GM21825 (cell line): ENCODE measurements around the gene AGXT2.
A peak's percentile ranks its signal among the peaks of the same experiment; 100 is the strongest.

Experiments used
- ATAC-seq: cut with Tn5 transposase; IDR thresholded peaks from one replicate; pipeline ENCODE4 v1.9.1; 2021; ENCODE audit warnings: mild to moderate bottlenecking, moderate library complexity; ENCODE audit not compliant: unreplicated experiment

Gene AGXT2, protein sequence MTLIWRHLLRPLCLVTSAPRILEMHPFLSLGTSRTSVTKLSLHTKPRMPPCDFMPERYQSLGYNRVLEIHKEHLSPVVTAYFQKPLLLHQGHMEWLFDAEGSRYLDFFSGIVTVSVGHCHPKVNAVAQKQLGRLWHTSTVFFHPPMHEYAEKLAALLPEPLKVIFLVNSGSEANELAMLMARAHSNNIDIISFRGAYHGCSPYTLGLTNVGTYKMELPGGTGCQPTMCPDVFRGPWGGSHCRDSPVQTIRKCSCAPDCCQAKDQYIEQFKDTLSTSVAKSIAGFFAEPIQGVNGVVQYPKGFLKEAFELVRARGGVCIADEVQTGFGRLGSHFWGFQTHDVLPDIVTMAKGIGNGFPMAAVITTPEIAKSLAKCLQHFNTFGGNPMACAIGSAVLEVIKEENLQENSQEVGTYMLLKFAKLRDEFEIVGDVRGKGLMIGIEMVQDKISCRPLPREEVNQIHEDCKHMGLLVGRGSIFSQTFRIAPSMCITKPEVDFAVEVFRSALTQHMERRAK

DNA sequence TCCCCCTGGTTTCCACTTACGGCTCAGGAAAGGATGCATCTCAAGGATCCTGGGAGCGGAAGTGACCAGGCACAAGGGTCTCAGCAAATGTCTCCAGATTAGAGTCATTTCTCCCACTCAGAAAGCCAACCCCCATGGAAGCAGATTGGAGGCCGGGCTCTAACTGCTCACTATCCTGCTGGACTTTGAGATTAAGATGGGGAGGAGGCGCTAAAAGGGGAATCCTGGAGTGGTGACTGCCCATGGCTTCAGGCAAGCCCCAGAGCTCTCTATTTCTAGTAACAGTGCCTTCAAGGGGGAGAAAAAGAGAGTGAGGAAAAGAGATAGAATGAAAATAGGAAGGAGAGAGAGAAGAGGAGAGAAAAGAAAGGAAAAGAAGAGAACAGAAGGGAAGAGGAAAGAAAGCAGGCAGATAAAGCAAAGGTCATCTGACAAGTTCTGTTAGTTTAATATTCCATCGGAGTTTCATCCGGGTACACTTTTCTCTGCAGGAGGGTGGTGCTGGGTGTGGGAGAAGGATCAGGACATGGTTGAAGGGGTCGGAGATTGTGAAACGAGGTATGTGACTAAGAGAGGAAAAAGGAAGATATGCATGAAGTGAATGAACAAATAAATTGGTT, at the start of gene AGXT2:
Gene AGXT2, minus strand, starts transcription at position 165 of the 620 bp plus-strand sequence. Its CDS starts 57 bp downstream, at position 108.
- ATAC-seq = no peak

DNA sequence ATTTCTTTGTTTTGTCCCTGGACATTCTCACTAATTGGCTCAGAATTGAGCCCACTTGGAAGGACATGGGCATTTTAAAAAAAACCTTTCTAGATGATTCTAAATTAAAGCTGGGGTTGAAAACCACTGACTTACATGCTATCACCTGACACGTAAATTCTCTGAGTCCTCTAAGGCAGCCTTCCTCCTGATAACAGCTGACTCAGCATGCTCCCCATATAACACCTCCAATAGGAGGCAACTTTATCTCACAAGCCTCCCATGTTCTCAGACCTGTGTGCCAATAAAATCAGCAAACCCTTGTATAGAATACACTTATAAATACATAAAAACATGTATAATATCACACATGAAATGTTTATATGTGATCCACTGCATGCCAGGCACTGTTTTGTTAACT, 49.2 kb upstream of the AGXT2 start:
- no peak for ATAC-seq

DNA sequence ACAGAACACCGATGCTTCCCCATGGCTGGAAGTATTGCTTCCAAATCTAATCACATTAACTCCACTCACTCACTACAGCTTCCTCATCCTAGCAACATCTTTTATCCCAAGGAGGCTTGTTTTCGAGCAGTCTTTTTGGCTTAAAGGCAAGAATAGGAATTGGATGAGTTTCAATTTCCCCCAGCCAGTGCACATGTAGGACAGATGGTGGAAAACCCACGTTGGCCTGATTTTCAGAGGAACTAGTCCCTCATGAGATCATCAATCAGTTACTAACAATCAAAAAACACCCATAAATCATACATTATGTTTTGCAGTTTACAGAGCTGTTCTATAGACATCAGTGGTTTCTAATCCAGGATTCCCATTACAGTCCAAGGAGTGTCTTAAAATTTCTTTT, 48.5 kb upstream of the AGXT2 start:
- no peak for ATAC-seq

DNA sequence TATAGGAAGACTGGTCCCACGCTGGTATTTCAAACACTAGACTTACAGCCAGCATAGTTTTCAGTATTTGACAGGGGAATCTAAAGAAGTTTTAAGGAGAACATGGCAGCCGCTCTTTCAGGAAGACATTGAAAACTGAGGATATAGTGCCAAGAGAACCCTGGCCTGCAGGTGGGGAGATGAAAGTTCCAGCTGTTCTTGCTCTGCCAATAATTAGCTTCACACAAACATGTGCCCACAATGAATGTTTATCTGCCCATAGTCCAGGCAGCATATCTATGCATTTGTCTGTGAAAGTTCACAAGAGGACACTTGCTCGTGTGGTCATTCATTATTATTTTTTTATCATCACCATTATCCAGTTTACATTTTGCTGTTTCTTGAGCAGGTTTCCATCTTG, 47.6 kb upstream of the AGXT2 start:
- ATAC-seq = no peak

DNA sequence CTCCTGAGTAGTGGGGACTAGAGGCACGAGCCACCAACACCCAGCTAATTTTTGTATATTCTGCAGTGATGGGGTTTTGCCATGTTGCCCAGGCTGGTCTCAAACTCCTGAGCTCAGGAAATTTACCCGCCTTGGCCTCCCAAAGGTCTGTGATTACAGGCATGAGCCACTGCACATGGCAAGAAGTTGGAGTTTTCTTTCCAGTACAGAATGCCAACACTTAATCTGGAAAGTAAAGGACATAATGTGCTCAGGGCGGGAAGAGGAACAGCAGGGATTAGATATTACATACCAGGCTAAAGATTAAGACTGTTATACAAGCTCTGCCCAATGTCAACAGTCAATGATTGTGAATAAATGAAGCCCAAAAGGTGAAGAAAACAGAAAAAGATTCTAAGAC, 47.2 kb upstream of the AGXT2 start:
- no peak for ATAC-seq

DNA sequence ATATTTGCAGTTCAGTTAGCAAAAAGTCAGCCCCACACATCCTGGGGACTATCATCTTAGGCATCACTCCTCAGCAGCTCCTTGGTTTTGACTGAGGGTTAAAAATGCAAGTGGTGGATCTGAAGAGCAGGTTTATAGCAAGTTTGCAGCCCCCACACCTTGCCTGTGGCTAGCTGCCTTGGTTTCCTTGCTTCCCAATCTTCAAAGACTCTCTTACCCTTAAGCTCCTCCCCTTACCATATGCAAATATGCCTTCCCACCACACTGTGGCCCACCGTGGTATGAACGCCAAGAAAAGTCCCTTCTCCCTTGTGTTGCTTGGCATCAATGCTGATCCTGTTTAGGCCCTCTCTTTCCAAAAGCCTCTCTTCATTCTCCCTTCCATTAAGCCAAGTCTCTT, 45.0 kb upstream of the AGXT2 start:
- ATAC-seq = no peak

DNA sequence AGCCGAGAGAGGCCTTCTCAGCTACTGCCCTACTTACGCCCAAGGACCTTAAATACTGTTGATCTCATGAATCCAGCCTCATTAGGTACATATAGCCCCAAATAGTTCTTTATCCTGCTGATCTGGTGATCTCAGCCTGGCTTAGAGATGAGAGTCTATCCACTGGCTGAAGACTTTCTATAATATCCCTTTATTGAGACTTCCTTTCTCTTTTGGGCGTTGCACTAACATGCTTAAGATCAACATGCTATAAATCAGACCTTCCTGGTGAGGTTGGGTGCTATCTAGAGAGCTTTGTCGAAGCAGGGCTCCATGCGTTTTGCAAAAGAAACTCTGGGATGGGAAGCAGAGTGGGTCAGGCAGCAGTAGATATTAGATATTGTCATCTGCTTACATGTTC, 44.0 kb upstream of the AGXT2 start:
- ATAC-seq = no peak

DNA sequence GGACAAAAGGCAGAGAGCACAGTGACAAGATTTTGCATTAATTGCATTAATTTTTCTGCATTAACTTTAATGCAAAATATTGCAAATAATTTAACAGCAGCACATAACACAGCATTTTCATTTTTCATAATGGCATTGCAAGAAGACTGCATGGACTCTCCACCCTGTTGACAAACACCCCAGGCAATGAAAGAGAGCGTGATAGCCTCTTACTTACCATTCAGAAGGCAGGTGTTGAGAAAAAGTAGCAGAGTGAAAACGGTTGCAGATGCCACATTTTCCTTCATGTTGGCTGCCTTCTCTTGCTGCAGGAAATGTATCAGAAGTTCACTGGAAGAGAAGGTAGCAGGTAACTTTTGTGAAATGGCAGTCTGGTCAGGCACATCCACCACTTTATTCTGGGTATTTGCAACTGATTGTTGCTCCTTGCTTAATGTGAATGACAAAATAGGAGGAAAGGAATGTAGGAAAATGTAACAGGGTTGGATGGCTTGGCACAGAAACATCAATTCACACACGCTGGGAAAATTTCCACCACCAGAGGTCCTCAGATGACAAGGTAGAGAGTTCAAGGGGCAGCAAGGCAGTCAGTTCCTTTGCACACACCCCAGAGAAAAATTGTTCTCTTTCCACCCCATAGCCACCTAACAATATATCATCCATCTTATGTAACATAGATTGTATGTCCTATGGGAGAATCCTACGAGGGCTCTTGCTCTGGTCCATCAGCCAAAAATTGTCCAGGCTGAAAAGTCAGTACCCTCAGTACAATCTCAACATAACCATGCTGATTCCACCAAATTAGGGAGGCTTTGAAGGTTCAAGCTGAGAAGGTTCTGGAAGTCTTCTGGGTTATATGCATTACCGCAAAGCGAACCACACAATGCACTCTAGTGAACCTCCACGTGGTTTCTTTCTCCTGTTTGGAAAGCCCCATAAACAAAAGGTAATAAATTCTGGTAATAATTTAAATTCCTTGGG, 41.9 kb upstream of the AGXT2 start:
- ATAC-seq = peak; percentile 72

DNA sequence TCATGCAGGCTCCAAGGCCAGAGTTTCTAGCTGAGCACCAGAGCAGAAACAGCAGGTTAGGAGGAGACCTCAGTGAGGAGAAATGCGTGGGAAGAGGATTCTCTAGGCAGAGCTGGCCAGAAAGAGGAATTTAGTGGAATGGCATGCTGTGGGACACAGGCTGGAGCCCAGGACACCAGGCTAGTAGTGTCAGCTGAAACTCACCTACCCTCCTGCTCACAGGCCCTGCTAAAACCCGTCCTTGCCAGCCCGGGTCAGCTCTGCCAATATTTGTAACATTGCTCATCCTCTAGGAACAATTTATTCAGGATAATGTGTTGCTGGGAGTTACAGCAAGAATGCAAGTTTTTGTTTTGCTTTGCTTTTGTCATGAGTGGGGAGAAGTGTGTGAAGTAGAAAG, 40.2 kb upstream of the AGXT2 start:
- no peak for ATAC-seq

DNA sequence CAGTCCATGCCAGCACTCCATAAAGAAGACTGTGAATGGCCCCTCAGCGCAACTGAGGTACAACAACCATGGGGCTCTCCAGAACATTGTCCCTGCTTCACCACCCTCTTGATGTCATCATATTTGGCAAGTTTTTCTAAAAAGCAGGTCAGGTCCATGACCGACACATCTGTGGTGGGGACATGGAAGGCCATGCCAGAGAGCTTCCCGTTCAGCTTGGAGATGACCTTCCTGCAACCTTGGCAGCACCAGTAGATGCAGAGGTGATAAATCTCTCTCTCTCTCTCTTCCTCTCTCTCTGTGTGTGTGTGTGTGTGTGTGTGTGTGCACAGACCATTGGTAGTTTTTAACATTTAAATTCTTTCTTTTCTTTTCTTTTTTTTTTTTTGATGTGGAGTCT, 35.4 kb upstream of the AGXT2 start:
- no peak for ATAC-seq

DNA sequence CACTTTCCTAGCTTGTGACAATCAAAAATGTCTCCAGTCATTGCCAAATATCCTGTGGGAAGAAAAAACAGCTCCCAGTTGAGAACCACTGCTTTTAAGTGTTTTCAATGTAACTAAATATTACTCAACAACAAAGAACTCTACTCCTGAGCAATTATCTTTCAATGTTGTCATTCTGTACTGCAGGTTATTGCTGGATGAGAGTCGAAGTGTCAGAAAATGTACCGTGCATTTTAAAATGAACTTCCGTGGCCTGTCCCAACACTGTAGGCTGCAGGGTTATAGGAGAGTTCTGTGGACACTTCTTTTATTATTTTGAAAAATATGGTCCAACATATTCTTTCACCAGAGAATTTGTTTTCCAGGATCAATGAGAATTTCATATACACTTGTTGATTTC, 34.8 kb upstream of the AGXT2 start:
- ATAC-seq = no peak

DNA sequence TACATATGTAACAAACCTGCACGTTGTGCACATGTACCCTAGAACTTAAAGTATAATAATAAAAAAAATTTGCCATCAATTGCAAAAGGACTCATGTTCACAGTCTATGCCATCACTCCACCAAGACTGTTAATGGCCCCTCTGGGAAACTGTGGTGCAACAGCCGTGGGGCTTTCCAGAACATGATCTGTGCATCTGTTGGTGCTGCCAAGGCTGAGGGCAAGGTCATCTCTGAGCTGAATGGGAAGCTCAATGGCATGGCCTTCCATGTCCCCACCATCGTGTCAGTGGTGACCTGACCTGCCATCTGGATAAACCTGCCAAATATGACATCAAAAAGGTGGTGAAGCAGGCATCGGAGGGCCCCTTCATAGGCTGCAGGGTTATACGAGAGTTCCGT, 33.4 kb upstream of the AGXT2 start:
- no peak for ATAC-seq

DNA sequence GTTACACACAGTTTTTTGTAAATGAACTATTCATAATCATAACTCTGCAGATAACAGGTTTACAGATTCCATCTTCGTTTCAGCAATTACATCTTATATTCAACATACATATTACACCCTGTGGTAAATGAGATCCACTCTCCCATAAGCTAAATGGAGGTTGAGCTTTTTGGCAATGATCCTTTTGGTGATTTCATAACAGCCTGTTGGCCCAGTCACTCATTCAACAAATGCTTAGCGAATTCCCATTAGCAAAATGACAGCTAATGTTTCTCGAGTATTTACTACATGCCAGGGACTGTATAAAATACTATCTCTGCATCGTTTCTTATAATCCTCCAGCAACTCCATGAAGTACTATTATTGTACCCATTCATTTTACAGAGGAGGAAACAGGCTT, 25.4 kb upstream of the AGXT2 start:
- no peak for ATAC-seq

DNA sequence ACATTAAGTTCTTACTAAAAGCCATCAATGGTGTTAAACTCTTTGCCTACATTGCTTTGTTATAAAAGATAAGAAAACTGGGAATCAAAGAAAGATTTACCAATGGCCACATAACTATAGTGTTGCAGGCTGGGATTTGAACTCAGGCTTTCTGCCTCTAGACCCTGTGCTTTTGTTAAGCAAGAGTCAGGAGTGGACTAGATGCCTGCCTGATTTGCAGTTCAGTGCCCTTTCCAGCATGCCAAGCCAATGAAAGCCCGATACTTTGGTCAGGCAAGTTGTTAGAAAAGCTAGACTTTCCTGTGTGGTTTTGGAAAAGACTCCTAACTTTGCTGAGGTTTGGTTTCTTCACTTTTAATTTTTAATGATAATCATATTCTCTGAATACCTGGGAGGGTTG, 21.4 kb upstream of the AGXT2 start:
- ATAC-seq = no peak

DNA sequence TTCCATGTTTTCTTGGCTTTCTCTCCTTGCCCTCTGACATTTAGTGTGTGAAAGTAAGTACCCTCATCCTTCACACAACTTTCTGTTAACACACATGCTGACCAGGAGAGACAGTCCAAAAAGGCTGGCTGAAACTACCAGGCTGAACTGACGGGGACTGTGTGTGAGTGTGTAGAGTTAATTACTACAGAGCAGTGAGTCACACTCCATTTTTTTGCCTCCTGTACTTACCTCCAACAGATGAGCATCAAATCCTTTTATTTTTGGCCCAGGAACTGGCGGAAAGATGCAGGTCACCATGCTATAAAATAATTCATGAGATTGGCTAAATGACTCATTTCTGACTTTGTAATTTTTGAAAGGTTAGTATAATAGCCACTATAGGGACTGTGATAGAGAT, 20.2 kb upstream of the AGXT2 start:
- no peak for ATAC-seq

DNA sequence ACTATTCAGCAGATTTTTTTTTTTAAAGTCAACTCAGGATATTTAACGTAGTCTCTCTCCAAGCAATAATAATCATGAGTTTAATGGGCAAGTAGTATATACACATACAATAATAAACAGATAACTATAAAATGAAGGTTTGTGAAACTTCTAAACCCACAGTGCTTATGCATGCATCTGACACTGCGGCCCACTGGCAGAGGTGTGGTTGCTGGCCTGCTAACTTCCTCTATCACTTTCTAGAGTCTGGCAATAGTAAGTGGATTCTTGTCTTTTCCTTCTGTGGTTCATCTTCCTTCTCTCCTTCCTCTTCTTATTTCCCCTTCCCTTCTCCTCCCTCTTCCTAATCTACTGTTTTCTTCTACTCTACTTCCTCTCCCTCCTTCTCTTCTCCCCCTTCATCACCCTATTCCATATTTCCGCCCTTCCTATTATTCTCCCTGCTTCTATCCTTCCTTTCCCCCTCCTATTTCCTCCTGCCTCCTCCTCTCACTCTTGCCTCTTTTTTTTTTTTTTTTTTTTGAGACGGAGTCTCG, 18.6 kb upstream of the AGXT2 start:
- peak; percentile 88 for ATAC-seq

DNA sequence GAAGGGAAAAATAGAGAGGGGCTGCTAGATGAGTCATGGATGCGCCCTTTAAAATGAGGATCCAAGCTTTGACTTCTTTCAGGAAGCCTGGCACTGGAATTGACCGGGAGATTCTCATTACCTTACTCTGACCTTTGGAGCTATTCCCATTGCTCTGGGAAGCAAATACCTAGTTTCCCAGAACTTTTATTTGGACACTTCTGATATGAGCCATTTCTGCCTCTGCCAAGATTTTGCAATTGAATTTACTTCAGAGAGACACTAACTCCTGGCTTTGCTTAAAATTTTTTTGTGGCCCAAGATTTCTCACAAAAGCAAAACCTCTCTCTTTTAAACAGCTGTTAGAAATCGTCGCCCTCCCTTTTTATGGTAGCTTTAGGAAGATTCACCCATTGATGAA, 15.7 kb upstream of the AGXT2 start:
- ATAC-seq = no peak

DNA sequence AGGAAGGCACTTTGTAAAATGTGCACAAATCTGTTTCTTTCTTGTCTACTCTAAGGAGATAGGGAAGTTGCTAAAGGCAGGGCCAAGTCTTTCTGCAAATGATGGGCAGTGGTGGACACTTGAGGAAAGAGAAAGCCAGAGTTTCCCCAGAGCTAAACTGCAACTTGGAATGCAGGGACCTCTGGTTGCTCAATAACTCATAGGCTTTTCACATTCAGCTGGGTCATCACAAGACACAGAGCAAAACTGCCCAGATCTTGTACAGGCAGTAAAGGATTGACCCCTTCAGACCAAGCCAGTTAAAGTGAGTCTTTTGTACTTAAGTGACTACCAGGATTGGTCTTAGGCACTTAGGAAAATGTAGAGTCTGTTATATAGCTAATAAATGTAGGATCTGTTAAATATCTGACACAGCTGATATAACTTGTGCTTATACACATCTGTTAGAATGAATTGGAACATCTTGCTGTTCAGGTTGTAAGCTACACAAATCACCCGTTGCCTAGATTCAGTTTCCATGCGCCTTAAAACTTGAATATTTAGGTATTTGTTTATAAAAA, 13.5 kb upstream of the AGXT2 start:
- no peak for ATAC-seq

DNA sequence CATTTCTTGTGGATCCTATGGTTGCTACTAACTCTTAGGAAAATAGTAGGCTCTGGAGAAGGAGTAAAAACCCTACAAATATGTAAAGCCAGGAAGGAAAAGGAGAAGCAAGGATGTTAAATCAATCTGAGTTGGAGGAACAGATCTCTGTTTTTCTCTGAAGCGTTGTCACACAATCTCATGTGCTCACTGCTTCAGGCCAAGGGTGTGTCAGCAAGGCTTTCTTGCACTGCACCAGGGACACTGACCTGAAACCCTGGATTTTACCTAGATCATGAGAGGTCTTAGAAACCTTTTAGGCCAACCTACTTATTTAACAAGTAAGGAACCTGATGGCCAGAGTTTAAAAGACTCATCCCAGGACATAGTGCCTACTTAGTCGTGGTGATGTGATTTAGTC, 12.5 kb upstream of the AGXT2 start:
- no peak for ATAC-seq

DNA sequence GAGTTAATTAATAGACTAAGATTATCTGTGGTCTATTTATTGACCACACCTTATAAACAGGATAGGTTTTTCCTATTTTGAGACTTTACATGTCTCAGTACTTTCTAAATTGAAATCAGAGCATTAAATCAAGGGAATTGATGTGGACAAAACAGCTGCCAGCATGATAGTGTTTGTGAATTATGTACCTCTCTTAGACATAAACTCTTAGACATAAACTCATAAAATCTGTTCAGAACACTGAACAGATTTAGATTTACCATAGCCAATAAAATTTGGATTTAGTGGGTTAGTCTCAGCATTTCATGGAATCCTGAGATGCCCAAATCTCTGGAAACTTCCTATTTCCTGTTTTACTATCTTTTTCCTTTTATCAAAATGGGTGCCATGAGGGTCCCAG, 11.5 kb upstream of the AGXT2 start:
- no peak for ATAC-seq

DNA sequence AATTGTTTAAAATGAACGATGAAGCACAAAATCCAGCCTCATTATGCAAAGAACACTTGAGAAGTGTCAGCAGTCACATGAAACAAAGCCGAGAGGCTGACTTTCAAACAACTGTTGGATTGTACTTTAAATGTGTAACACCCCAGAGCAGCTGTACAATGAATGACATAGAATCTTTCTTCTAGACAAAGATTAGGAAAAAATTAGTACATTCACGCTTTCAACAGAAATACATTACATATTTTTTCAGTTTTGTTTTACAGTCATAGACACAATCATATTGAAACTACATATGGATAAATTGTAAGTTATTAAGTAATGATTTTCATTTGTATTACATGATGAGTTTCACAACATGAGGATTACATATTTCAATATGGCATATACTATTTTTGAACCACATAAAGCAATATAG, 10.6 kb upstream of the AGXT2 start:
- ATAC-seq = peak; percentile 87
